Measurements from ENCODE around the gene XAB2. TPM values are rescaled to one million over a fixed set of nuclear protein-coding genes. Genes with fewer than 3 reads are reported as not detected.

XAB2 gene
- total RNA-seq, 1 experiment from 2014 or later = 84.4 TPM

GRCh38 chr19:7623725-7624603 lies 5.4 kb downstream of the XAB2 start:
- Histone ChIP-seq H3K4me2 (ENCODE audit: low read length) (no peak overlapping the region), H3K79me2 (ENCODE audit: low read length) (peaks cover 30% of the 10 kb centered on the region), H3F3A (ENCODE audit: low read length, unreplicated experiment) (no peaks in the 10 kb centered on the region), H3K4me1 (ENCODE audit: insufficient read depth, low read length) (peaks cover 18% of the 10 kb centered on the region), H4K20me1 (ENCODE audit: low read length) (no peaks in the 10 kb centered on the region), H2AFZ (ENCODE audit: low read length) (no peak overlapping the region), H3K36me3 (ENCODE audit: low read depth, low read length) (peaks cover 44% of the 10 kb centered on the region; the same call in 1 of the 2 replicates), H3K4me3 (ENCODE audit: low read length) (no peak overlapping the region), H3K9me2 (replicated peaks; ENCODE audit: low read length) (no peaks in the 10 kb centered on the region), H3K27me3 (ENCODE audit: low read length) (no peaks in the 10 kb centered on the region), H3K9ac (ENCODE audit: low read length) (no peak overlapping the region), H3K9me3 (ENCODE audit: low read length) (no peaks in the 10 kb centered on the region), H3K27ac (ENCODE audit: low read length) (no peak overlapping the region)
- CTCF ChIA-PET = interaction anchor here (0.8 kb wide), 1 partner anchor 55 kb away, joined by 3 read pairs; no protein-coding TSS in a partner anchor
- DNase-seq = no peak
- TF ChIP-seq EZH2phosphoT487 (IDR thresholded peaks at IDR 0.05; ENCODE audit: borderline replicate concordance, low read length) (no peak), EZH2 (IDR thresholded peaks at IDR 0.05; ENCODE audit: low read length, unreplicated experiment) (no peak)
- TF ChIP-seq, protein P1, sequence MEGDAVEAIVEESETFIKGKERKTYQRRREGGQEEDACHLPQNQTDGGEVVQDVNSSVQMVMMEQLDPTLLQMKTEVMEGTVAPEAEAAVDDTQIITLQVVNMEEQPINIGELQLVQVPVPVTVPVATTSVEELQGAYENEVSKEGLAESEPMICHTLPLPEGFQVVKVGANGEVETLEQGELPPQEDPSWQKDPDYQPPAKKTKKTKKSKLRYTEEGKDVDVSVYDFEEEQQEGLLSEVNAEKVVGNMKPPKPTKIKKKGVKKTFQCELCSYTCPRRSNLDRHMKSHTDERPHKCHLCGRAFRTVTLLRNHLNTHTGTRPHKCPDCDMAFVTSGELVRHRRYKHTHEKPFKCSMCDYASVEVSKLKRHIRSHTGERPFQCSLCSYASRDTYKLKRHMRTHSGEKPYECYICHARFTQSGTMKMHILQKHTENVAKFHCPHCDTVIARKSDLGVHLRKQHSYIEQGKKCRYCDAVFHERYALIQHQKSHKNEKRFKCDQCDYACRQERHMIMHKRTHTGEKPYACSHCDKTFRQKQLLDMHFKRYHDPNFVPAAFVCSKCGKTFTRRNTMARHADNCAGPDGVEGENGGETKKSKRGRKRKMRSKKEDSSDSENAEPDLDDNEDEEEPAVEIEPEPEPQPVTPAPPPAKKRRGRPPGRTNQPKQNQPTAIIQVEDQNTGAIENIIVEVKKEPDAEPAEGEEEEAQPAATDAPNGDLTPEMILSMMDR (conservative IDR thresholded peaks at IDR 0.05; ENCODE audit: low read depth, low read length) = no peak
- BruUV-seq (replicated peaks) = no TSS peak
- intact Hi-C loops (cut with micrococcal nuclease) = no loop called here
- ATAC-seq = no peak
- POLR2A ChIA-PET (ENCODE audit: unreplicated experiment) = no interaction called here

DNA sequence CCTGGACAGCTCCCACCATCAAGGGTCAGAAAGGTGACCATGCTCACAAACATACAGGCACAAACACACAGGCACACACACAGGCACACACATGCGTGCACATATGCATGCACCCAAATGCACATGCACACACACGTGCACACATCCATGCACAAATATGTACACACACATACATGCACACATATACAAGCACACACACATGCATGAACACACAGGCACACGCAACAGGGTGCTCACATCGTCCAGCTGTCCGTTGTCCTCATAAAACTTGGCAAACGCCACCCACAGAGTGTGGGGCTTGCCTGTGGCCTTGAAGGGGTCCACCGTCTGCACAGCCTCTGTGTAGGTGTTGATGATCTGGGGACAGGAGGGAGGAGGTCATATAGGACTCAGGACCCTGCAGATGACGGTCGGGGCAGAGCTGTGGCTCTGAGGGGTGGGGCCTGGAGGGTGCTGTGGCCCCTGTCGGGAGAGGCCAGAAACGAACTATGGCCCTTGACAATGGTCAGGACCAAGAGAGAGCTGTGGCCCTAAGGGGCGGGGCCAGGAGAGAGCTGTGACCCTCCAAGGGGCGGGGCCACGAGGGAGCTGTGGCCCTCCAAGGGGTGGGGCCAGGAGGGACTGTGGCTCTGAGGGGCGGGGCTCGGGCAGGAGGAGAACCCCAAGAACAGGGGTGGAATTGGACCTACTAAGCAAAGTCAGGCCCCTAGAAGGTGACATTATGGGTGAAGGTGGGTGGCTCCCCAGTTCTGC lies 6.2 kb downstream of the XAB2 start:
- ChIA-PET POLR2A (ENCODE audit: unreplicated experiment) (no interaction called here), CTCF (interaction anchor here (0.8 kb wide), 1 partner anchor 55 kb away, joined by 3 read pairs; no protein-coding TSS in a partner anchor)
- no peaks in the 10 kb centered on the region for H4K20me1 ChIP-seq (ENCODE audit: low read length)
- ATAC-seq (no peak), DNase-seq (no peak)
- H3K27ac ChIP-seq (ENCODE audit: low read length) = no peak overlapping the region
- no peak overlapping the region for H2AFZ ChIP-seq (ENCODE audit: low read length)
- H3K4me3 ChIP-seq (ENCODE audit: low read length) = no peak overlapping the region
- H3K36me3 ChIP-seq (ENCODE audit: low read depth, low read length) = peaks cover 51% of the 10 kb centered on the region; the same call in 1 of the 2 replicates
- H3K79me2 ChIP-seq (ENCODE audit: low read length) = peaks cover 22% of the 10 kb centered on the region
- no peaks in the 10 kb centered on the region for H3K9me3 ChIP-seq (ENCODE audit: low read length)
- TF ChIP-seq EZH2phosphoT487 (IDR thresholded peaks at IDR 0.05; ENCODE audit: borderline replicate concordance, low read length) (no peak), EZH2 (IDR thresholded peaks at IDR 0.05; ENCODE audit: low read length, unreplicated experiment) (no peak)
- TF ChIP-seq, protein P1 (conservative IDR thresholded peaks at IDR 0.05; ENCODE audit: low read depth, low read length) = no peak
- BruUV-seq (replicated peaks) = no TSS peak
- intact Hi-C loops (cut with micrococcal nuclease) = no loop called here
- H3K4me2 ChIP-seq (ENCODE audit: low read length) = no peak overlapping the region
- no peaks in the 10 kb centered on the region for H3F3A ChIP-seq (ENCODE audit: low read length, unreplicated experiment)
- H3K9me2 ChIP-seq (replicated peaks; ENCODE audit: low read length) = no peaks in the 10 kb centered on the region
- H3K9ac ChIP-seq (ENCODE audit: low read length) = no peak overlapping the region
- peaks cover 21% of the 10 kb centered on the region for H3K4me1 ChIP-seq (ENCODE audit: insufficient read depth, low read length)
- H3K27me3 ChIP-seq (ENCODE audit: low read length) = no peaks in the 10 kb centered on the region

Data from PC-3 (cell line).